HG03432 (cell line): ENCODE data around the gene FNBP1.
"Not testable (repeated sequence)": the region's sequence is repeated elsewhere in the genome, so short reads cannot be mapped to it uniquely, and the experiment has no call there.

Experiments
- ATAC-seq: cut with Tn5 transposase; IDR thresholded peaks from one replicate; pipeline ENCODE4 v1.9.1; 2021; ENCODE audit warnings: mild to moderate bottlenecking, moderate library complexity; ENCODE audit not compliant: unreplicated experiment

Gene FNBP1

GRCh38 chr9:129962889-129963703 is 79.9 kb downstream of the FNBP1 start:
- peak; percentile 78 for ATAC-seq

GRCh38 chr9:129962451-129962864 is 80.5 kb downstream of the FNBP1 start:
- no peak for ATAC-seq

GRCh38 chr9:129958796-129959195 is 84.2 kb downstream of the FNBP1 start:
- ATAC-seq = no peak

- no peak for ATAC-seq
Measured at GRCh38 chr9:129954868-129955550, 88.0 kb downstream of the FNBP1 start.

GRCh38 chr9:129953736-129954135 is 89.3 kb downstream of the FNBP1 start:
- no peak for ATAC-seq

GRCh38 chr9:129952337-129952736 is 90.7 kb downstream of the FNBP1 start:
- no peak for ATAC-seq

GRCh38 chr9:129949821-129950220 is 93.2 kb downstream of the FNBP1 start:
- no peak for ATAC-seq

- ATAC-seq = not testable (repeated sequence)
Measured at GRCh38 chr9:129948626-129949025, 94.4 kb downstream of the FNBP1 start.

- no peak for ATAC-seq
Measured at GRCh38 chr9:129946246-129946995, 96.6 kb downstream of the FNBP1 start.

- no peak for ATAC-seq
Measured at GRCh38 chr9:129945314-129945713, 97.7 kb downstream of the FNBP1 start.

- no peak for ATAC-seq
Measured at GRCh38 chr9:129944506-129945116, 98.4 kb downstream of the FNBP1 start.

GRCh38 chr9:129939431-129939830 is 103.6 kb downstream of the FNBP1 start:
- no peak for ATAC-seq

GRCh38 chr9:129938291-129938979 is 104.6 kb downstream of the FNBP1 start:
- no peak for ATAC-seq

- not testable (repeated sequence) for ATAC-seq
Measured at GRCh38 chr9:129937879-129938278, 105.1 kb downstream of the FNBP1 start.

GRCh38 chr9:129936222-129936621 is 106.8 kb downstream of the FNBP1 start:
- ATAC-seq = no peak

GRCh38 chr9:129934780-129935179 is 108.2 kb downstream of the FNBP1 start:
- no peak for ATAC-seq

- no peak for ATAC-seq
Measured at GRCh38 chr9:129934041-129934591, 108.9 kb downstream of the FNBP1 start.

- no peak for ATAC-seq
Measured at GRCh38 chr9:129933185-129934040, 109.6 kb downstream of the FNBP1 start.
